HG03135 (cell line): ENCODE results near the gene HOXB8.

ENCODE experiments used
- ATAC-seq: cut with Tn5 transposase; IDR thresholded peaks from one replicate; pipeline ENCODE4 v1.9.1; 2021; ENCODE audit warnings: mild to moderate bottlenecking, moderate library complexity; ENCODE audit not compliant: unreplicated experiment

HOXB8 gene

DNA sequence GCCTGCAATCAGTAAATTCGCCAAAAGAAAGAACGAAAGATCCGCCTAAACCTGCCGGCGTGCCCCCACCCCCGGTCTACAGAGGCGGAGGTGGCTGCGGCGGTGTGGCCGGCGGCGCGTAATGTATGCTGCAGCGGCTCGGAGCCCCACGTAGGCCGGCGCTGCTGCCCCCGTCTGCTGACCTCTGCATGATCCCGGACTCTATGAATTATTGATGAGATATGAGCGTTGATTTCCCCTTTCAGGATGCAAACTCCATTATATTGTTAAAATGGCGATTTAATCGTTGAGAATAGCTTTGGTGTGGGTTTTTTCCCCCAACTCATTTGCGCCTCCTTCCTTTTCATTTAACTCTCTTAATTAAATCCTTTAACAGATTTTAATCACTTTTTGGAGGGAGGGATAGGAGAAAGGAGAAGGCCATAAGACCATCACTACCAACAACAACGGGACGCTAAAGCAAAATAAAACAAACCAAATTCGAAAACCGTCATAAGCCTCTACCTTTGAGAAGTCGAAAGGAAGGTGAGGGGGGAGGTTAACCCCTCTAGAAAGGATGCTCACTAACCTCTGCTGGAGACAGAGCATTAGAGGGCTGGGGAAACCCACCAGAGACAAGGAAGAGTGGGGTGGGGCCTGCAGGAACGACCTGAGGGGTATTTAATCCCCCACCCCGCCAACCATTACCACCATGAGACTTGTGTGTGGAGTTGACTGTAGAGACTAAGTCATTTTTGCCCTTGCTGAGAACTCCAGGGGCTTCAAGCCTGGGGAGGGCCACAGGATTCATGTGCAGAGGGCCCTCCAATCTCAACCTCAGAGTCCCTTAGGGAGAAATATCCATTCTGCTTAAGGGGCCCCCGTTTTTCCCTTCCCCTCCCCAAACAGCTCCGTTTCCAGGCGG is 28.5 kb downstream of the HOXB8 start:
- ATAC-seq = no peak

DNA sequence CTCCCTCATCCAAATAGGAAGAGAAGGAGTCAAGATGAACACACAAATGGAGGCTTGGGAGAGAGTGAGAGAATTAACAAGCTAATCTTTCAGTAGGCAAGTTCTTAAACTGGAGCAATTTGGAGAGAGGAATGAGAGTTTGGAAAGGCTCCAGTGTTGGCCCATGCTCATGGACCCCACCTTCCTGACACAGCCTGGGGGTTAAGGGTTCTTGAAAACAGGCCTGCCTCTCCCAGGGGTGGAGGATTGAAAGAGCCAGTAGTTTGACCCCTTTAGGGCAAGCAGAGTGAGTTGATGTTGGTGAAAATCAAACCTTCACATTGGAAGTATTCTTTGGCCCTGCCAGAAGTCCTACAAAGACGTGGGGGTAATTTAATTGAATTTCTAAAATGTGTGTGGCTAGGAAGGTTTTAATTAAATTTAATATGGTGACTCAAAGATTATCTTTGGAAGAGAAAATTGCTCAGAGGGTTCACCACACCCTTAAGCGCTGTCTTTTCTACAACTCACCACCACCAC is 30.8 kb downstream of the HOXB8 start:
- no peak for ATAC-seq

DNA sequence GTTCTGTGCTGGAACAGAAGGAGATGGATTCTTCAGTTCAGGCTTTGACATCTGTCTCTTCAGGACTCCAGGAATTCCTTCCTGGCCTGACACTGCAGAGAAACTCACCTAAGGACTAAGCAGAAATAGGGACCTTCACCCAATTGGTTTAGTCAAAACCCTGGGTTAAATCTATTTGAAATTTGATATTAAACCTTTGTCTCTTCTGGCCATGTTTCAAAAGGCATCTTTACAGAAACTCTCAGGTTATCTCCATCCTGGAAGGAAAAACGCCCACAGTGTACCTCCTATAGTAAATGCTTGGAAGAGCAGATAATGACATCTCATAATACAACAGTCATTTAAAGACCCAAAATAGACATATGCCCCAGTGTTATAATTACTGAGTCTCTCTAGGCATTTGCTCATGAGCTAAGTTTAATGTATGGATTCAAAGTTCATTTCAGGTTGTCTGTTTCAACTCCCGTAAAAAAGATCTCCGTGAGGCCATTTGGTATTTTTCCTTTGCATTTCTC is 31.3 kb downstream of the HOXB8 start:
- ATAC-seq = no peak

DNA sequence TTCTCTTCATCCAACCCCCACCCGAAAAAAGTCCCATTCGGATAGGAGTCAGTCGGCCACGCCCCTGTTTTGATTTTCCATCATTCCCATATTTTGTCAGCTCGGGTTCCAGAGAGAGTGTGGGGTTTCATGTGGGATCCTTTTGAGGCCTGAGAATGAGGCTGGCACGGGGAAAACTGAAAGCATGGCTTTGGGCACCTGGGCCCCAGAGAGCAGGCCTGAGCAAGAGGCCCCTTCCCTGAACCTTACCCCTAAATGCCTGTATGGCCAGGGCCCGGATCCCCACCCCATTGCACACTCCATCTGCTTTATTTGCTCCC is 32.4 kb downstream of the HOXB8 start:
- ATAC-seq = no peak

DNA sequence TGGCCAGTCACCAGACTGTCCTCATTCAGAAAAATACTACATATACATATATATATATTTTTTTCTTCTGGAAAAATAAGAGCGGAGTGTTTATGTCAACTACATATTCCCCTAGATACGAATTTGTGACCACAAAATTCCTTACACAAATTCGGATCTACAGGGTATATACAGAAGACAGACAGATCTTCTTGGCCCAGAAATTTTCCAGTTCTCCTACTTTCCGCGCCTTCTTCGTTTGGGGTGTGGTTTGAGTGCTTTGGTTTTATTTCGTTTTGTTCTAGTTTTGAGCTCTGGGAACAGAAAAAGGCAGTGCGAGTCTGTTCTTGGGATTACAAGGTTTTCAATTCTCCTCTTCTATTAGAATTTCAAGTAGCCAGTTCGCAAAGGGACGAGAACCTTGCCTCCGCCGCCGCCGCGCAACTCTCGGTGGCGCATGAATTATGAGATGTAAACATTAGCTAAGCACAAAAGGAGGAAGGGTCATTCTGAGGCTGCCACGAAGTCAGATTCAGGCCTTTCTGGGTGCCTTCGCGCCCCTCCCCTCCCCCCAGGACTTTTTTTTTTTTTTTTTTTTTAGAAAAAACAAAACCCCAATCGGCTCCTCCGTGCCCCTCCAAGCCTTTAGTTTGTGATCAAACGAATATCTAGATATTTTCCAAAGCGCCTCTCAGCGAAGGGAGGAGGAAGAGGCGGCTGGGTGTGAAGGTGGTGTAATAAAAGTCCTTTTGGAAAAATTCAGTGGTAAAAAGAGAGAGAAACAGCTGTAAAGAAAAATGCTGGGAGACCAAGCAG is 35.1 kb downstream of the HOXB8 start:
- no peak for ATAC-seq

DNA sequence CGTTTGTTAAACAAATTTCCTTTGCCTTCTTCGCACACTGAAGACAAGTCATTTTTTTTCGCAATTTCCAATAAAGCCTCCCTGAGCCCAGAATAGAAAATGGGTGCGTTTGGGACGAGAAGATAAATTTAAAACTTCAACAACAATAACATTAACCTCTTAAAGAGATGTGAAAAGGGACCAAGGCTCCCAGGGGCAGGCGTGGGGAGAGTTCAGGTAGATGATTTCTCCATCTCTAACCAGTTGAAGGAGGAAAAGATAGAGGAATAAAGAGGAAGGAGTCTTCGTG is 35.7 kb downstream of the HOXB8 start:
- ATAC-seq = no peak

- ATAC-seq = no peak
Measured at GRCh38 chr17:48578616-48579470, 36.2 kb downstream of the HOXB8 start.

DNA sequence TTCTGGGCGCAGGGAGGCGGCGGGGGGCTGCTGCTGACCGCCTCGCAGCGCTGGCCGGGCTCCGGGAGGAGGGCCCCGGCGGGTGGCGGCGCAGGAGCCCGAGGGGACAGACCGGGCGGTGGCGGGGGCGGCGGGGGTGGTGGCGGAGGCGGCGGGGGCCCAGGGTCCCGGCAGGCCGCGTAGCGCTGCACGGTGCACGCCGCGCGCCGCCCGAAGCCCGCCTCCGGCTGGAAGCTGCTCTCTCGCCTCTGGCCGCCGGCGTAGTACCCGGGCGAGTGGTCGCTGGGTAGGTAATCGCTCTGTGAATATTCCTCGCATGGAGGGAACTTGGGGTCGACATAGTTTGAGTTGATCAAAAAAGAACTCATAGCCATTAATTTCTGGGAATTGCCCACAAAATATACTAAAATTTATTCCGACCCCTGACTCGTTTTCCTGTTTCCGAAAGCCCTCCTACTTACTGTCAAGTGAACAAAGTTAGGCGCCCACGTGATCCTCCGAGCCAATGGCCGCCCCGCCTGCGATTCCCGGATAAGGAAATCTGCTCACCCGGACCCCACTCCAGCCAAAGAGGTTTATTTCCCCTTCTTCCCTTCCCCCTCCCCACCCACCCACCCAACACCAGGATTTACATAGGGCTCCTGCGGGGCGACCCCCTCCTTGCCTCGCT is 37.0 kb downstream of the HOXB8 start, which contains the start of gene HOXB4:
HOXB4 (minus strand) TSS at position 405 of the 670 bp plus-strand sequence; CDS start at position 374, 31 bp downstream.
- ATAC-seq = no peak

GRCh38 chr17:48577330-48577945 is 37.7 kb downstream of the HOXB8 start:
- no peak for ATAC-seq

DNA sequence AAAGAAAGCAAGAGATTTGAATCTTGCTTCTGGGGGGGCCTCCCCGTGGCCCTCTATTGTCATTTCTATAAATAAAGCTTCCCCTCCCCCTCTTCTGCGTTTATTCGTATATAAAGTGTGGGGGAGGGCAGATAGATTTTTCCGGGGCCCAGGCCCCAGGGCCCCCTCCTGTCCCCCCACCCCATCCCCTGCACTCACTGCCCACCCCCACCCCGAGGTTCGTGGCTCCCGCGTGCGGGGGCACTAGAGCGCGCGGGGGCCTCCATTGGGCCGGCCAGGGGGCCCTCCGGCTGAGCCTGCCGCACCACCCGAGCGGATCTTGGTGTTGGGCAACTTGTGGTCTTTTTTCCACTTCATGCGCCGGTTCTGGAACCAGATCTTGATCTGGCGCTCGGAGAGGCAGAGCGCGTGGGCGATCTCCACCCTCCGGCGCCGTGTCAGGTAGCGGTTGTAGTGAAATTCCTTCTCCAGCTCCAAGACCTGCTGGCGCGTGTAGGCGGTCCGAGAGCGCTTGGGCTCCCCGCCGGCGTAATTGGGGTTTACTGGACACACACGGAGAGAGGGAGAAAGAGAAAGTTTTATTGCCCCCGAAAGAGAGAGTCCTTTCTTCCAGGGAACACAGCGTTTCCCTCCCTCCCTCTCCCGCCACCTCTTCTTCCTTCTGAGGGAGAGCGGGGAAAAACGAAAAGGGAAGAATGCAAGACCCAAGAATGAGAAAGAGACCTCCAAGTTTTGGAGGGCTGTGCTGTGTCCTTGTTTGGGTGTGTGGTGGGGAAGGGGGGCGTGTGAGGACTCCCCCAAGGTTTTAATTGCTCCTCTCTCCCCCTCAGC is 38.4 kb downstream of the HOXB8 start:
- no peak for ATAC-seq

- no peak for ATAC-seq
Measured at GRCh38 chr17:48575673-48576478, 39.2 kb downstream of the HOXB8 start.

DNA sequence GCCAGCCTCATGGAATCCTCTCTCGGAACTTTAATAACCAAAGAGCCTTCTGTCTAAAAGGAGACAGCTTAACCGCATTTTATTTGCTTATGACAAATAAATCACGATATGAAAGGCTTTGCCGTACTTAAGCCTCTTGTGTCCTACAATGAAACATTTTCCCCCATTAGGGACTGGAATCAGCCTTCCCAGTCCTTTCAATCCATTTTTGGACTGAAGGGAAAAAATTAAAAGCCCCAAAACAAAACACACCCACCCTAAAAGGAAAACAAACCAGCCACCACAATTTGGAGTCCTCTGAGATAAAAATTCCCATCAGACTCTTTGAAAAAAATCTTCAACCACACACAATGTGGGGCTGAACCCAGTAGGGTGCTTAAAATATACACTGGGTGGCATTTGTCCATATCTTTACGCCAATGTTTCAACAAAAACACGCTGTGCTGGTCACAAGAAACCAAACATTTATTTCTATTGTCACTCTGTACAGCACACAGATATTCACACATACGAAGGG is 40.0 kb downstream of the HOXB8 start:
- ATAC-seq = no peak

DNA sequence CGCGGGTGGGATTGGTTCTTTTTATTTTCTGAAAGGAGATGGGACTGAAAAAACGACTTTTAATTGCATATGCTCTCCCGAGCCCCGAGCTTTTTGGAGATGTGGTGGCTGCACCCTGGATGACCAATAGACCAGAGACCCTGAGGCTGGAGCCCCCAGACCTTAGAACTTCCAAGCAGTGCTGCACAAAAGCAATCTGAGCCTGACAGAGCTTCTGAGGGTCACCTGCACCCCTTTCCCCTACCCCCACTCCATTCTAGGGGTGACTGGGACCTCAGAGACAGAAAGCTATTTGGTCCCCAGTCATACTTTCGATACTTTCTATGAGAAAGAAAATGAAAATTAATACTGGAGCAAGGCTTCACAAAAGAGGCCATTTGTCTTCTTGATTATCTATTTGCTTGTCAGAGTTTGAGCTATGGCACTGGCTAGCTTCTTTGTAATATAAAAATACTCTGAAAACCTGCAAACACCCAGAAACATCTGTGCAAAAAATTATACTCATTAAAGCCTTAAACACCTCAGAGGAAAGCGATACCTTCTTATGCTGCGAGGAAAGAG is 40.5 kb downstream of the HOXB8 start:
- no peak for ATAC-seq

DNA sequence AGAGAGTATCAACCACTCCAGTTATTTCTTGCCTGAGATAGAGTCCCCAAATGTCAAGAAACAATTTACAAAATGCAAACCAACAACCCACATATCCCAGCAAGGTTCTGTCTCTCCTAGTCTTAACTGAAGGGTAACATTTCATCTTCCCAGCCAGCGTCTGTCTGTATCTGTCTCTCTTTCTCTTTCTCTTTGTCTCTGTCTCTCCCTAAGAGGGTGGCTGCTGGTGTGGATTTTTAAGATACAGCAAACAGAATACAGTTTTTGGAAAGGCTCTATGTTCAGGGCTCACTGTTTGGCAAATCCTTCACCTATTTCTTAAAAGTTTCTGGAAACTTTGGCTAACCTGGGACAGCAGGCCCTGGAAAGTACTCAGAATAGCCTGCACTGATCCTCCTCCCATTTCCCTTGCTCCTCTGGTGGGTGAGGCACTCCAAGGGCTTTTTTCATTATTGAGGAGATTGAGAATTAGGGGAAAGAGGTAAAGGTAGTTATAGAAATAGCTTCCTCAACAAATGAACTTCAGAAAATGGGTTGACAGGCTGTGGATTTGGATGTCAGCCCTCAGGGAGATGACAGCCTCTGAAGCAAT is 43.2 kb downstream of the HOXB8 start:
- no peak for ATAC-seq

DNA sequence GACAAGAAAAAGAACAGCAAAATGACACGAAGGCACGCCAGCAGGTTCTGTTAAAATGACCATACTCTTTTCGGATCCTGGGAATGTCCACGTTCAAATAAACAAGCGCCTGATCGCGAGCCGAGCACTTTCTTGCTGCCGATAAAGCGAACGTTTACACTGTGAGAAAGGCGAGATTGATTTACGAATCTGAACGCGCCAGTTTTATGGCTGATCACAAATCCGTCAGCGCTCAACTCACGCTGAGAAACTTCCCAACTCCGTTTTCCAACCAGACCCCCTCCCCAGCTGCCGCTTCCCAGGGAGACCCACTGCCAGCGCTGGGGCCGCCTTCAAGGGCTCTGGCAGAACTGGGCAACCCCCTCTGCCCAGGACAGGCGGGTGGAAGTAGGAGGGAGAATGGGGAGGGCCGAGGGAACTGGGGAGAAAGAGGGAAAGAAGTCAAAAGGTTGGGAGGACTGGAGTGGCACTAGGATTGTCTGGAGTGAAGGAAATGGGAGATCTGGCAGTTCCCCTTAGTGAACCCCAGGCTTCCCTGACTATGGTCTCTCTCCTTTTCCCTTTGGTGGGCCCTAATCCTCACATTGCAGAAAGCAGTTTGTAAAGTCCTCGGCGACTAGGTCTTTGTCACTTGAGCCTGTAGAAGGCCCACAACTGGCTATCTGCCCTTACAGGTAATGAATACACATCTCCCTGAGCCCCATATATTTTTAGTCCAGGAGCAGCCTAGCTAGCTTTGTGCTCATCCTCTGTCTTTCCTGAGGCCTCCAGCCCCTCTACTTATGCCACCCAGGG is 43.9 kb downstream of the HOXB8 start:
- ATAC-seq = no peak

GRCh38 chr17:48570325-48571023 is 44.6 kb downstream of the HOXB8 start:
- no peak for ATAC-seq
